HG02642 (cell line): Measurements from ENCODE around the gene NR1D1.

ENCODE experiments used
- ATAC-seq: cut with Tn5 transposase; IDR thresholded peaks from one replicate; pipeline ENCODE4 v1.9.1; 2021; ENCODE audit warnings: mild to moderate bottlenecking; ENCODE audit not compliant: unreplicated experiment, poor library complexity

NR1D1 gene

DNA sequence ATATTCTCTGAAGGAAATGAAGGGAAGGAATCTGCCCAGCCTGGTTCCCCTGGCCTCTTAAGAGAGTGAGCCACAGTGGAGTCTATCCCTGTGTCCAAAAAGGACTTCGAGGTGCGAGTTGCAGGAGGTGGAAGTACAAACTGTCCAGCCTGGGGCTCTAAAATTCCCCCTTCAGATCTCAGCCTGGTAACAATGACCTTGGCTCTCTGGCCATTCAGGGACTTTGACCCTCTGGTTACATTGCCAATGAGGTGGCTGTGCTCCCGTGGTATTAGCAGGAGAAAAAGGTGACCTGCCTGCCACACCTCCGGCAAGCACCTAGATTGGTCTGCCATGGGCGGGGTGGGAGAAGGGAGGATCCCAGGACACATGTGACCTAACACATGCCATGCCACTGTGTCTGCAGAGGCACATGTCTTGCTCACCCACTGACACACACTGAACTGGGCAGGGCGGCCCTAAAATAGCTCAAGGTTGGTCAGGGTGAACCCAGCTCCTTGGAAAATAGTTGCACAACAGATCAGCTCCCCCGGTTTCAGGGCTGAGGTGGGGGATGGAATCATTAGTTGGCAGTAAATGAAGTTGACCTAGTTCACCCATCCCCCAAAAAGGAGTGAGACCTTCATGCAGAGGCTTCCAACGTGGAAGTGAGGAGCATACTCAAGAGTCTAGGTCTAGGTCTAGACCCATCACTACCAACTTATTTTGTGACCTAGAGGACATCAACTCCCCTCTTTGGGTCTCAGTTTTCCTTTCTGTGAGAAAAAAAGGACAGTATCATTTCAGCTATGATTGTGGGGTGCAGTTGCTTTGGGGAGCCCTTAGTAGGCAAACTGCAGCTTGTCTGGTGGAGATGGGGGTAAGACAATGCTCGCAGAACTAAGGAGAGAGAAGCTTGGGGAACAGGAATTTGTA is 2.2 kb downstream of the NR1D1 start:
- ATAC-seq: no peak

DNA sequence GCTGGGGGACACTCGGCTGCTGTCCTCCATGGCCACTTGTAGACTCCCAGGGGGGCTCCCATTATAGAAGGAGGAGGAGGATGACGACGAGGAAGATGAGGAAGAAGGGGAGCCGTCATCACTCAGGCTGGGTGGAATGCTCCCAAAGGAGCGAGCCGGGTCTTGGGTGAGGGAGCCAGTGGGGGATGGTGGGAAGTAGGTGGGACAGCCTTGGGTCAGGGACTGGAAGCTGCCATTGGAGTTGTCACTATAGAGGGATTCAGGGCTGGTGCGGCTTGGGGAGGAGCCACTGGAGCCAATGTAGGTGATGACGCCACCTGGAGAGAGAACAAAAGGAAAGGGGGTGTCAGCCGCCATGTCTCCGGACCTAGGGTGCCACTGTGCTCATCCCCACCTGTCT is 3.3 kb downstream of the NR1D1 start:
- no peak for ATAC-seq

DNA sequence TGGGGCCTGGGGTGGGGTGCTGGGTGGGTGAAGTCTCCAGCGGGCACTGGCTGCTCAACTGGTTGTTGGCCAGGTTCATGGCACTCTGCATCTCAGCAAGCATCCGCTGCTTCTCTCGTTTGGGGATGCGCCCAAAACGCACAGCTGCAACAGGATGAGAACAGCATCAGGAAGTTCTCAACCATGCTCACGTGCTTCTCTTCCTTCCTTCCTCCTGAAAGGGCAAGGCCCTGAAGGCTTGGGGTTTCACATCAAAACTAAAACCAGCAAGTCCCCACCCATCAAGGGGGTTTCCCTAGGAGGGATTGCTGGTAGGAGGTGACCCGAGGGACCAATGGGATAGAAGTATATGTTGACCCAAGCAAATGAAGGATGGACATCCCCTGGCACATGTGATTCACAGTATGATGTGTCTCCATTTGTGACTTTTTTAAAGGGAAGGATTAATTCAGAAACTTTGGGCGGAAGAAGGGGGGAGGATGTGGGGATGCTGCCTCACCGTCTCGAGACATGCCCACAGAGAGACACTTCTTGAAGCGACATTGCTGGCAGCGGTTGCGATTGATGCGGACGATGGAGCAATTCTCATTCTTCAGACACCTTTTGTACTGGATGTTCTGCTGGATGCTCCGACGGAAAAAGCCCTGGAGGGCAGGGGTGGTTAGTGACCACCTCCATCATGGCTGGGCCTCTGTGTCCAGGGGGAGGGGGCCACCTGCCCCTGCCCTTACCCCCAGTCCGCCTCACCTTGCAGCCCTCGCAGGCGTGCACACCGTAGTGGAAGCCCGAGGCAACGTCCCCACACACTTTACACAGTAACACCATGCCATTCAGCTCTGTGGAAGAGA is 4.2 kb downstream of the NR1D1 start:
- peak; percentile 44 for ATAC-seq

DNA sequence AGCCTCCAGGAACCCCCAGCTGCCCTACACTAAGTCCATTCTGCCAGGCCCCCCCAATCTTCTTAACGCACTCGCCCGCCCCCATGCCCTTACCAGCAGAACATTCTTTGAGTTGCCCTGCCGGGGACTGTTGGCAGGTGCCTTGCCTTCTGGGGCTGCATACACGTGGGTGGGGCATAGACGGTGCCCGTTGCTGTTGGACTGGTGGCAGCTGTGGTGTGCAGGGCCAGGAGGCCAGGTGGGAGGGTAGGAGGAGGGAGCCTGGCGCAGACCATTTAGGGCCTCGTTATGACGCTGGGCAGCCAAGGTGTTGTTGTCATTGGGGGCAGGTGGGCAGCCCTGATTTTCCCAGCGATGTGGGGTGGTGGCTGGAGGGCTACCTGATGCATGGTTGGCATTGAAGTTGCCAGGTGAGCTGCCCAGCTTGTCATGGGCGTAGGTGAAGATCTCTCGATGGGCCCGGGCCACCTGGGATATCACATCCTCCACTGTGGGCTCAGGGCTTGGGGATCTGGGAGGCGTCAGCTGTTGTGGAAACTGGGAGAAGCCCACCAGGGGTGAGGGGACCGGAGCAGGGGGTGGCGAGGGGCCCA is 4.9 kb downstream of the NR1D1 start:
- no peak for ATAC-seq

DNA sequence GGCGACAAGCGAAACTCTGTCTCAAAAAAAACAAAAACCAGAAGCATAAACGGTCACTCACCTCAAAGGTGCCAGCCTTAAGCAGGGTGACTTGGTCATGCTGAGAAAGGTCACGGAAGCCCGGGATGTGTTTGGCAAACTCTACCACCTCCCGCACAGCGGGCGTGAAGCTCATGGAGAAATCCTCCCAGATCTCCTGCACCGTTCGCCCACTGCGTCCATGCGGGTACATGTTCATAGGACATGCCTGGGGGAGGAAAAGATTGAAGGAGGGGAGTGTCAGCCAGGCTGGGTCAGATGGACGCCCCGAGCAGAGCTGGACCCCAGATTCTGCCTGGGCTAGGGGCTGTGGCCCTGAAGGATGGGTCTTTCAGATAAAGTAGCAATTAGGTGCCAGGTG is 5.5 kb downstream of the NR1D1 start:
- ATAC-seq: no peak

DNA sequence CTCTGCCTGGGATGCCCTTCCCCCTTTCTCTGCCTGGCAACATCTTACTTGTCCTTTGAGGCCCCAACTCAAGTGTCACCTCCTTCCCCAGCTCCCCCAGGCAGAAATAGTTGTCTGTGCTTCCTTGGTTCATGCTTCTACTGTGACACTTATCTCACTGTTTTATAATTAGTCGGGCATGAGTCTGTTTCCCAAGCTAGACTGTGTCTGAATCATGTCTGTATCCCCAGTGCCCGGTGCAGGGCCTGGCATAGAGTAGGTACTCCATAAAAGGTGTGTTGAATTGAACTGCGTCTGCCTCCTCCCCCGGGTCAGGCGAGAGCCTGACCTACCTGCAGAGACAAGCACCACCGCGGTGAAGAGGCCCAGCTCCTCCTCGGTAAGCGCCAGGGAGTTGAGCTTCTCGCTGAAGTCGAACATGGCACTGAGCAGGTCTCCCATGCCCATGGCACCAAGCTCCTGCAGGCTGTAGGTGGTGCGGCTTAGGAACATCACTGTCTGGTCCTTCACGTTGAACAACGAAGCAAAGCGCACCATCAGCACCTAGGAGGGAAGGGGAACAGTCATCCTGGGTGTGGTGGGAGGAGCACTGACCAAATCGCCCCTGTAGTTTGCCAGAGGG is 6.7 kb downstream of the NR1D1 start:
- no peak for ATAC-seq

DNA sequence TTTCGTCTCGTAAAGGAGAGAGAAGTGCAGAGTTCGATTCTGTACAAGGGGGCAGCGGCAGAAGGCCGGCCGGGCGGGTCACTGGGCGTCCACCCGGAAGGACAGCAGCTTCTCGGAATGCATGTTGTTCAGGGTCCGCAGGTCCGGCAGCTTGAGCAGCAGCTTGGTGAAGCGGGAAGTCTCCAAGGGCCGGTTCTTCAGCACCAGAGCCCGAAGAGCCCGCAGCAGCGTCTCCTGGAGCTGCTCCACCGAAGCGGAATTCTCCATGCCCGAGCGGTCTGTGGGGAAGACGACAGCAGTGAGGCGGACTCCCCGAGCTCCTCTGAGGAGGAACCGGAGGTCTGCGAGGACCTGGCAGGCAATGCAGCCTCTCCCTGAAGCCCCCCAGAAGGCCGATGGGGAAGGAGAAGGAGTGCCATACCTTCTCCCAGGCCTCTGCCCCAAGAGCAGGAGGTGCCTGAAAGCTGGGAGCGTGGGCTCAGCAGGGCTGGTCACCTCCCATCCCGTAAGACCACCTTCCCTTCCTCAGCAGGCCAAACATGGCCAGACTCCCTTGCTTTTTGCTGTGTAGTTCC is 7.3 kb downstream of the NR1D1 start:
- ATAC-seq: no peak

DNA sequence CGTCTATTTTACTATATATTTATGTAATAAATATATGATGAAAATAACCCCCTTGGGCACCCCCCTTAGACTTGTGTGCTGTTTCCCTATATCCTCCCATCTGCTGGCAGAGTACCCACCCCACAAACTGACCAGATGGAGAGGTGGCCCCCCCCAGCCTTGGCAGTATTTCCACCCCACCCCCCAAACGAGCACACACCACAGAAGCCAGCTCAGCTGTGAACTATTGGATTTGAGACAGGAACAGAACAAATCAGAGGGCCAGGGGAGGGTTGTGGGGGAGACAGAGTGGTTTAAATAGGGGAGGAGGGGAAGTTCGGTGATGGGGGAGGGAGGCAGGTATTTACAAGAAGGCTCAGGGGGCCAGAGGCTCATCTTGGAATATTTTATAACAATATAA is 7.8 kb downstream of the NR1D1 start:
- ATAC-seq: no peak

DNA sequence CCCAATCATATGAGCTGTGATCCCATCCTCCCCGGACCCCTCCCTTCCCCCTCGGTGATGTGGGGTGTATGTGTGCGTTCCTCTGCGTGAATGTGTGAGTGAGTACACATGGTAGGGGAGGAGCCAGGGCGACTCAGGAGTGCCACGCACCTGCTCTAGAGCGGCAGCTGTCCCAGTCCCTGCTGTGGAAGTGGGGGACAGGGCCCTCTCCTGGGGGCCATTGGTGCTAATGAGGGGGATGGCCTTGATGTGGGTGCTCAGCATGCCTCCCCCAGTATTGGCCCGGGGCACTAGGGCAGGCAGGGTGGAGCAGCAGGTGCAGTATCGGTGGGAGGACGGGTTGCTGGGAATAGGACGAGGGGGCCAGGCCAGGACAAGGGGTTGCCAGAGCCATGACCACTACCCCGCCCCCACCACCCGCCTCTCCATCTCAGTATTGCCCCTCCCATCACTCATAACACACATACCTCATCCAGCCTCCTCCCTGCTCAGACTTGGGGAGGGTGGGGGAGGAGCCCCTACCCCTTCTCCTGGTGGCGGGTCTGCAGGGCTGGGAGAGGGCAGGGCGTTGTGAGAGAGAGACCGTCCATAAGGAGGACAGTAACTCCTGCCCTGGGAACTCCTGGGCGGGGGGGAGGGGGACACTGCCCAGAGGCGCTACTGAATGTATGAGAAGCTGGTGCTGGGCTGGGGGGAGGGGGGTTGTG is 8.5 kb downstream of the NR1D1 start:
- no peak for ATAC-seq

DNA sequence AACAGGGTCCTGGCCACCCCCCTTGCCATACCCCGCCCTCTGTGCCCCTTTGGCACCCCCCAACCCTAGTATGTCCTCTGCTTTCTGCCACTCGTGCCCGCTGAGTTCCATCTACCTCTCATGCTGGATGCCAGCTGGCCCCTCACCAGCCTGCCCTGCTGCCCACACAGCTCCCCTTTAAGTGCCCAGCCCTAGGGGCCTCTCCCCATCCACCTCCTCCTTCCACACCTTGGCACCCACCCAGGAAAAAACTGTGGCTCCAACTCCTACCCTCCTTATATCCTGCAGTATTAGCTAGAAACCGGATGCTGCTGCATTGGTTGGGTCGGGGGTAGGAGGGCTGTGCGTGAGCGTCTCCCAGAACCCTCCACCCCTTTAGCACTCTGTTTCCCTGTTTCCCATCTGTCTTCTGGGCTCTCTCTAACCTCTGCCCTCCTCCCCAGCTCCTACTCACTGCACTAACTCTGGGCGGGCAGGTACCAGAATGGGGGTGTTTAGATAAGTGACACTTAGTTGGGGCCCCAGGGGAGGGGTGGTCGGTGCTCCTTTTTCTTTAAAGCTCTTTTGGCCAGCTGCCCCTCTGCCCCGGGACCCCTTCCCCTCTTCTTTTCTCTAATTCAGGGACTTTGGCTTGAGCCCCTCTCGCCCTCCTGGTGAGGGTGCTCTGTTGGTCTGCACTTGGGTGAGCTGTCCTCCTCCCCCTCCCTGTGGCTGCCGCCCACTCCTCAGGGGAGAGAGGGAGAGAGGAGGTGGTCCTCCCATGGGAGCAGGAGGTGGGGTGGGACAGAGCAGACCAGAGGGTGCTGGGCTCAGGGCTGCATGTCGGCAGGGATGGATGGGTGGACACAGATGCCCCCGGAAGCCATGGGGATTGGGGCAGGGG is 9.9 kb downstream of the NR1D1 start:
- no peak for ATAC-seq

DNA sequence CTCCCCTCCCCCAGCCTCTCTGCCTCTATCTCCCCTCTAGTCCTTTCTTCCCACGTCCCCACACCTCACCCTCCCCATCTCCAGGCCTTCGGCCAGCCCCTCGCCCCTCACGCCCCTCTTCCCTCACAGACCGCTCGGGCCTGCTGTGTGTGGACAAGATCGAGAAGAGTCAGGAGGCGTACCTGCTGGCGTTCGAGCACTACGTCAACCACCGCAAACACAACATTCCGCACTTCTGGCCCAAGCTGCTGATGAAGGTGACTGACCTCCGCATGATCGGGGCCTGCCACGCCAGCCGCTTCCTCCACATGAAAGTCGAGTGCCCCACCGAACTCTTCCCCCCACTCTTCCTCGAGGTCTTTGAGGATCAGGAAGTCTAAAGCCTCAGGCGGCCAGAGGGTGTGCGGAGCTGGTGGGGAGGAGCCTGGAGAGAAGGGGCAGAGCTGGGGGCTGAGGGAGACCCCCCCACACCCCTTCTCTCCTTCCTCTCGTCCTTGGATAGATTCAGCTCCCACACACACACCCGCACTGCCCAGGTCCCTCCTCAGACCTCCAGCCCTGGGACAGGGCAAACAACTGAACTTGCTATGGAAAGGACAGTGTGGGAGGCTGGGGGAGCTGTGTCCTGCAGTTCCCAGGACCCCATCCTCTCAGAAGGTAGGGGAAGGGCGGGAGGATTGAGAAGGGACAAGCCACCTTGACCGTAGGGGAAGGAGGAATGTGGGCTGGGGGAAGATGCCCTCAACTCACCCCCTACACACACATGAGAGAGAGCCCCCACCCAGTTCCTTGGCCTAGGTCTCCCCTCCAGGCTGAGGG is 11.1 kb downstream of the NR1D1 start:
- ATAC-seq: no peak

DNA sequence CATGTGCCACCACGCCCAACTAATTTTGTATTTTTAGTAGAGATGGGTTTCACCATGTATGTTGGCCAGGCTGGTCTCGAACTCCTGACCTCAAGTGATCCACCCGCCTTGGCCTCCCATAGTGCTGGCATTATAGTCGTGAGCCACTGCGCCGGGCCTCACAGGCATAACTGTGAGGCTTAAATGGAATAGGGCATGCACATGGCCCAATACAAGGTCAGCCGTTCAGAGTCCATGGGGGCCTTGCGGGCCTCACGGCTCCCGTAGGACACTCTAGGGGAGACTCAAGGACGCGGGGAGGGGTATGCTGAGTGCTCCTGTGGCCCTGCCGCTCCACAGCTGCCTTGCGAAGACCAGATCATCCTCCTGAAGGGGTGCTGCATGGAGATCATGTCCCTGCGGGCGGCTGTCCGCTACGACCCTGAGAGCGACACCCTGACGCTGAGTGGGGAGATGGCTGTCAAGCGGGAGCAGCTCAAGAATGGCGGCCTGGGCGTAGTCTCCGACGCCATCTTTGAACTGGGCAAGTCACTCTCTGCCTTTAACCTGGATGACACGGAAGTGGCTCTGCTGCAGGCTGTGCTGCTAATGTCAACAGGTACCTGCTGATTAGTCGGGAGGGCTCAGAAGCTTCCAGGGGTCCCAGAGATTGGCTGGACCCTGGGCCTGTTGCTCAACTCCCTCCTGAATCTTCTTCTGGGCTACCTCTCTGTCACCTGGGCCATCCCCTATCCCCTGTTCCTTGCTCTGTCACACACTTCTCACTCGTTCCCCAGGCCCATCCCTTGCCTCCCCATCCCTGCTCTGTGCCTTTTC is 12.3 kb downstream of the NR1D1 start:
- ATAC-seq: no peak

DNA sequence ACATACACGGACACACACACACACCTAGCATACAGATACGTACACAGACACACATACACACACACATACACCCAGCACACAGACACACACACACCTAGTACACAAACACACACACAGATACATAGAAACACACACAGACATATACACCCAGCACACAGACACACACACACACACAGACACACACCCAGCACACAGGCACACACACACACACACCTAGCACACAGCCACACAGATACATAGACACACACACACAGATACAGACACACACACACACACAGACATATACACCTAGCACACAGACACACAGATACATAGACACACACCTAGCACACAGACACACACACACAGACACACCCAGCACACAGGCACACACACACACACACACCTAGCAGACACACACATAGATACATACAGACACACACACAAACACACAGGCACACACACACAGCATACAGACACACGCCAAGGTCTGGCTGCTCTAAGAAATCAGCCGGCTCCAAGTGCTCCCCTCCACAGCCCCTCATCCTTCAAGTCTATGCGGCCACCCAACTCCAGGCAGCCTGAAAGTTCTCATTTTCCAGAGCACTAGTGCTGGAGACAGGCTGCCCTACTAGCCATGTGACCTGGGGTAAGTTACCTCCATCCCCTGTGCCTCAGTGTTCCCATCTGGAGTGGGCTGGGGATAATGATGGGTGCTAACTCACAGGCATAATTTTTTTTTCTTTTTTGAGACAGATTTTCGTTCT is 13.2 kb downstream of the NR1D1 start:
- no peak for ATAC-seq

DNA sequence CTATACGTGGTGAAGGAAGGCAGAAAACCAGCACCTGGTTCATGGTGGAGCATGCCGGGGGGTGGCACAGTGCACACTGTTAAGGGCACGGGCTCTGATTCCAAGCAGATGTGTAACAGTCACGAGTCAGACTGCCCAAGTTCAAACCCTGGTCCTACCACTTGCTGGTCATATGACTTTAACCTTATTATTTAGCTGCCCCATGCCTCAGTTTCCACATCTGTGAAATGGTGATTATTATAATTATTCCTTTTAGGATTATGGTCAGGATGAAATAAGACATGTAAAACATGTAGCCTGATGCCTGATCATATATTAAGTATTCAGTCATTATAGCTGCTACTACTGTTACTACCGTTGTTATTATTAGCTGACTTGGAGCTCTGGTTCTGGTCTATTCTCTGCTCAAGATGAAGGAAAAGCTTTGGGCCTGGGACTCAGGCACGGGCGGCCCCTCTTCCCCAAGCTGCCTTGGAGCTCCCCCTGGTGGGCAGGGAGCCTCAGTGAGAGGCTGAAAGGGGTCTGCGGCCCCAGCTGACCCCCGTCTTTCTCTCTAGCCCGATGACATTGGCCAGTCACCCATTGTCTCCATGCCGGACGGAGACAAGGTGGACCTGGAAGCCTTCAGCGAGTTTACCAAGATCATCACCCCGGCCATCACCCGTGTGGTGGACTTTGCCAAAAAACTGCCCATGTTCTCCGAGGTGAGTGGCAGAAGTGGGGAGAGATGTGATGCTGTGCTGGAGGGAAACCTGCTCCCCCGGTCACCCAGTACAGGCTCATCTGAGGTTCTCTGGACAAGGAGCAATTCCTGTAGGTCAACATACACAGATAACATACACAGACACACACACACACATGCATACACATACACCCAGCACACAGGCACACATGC is 14.0 kb downstream of the NR1D1 start:
- ATAC-seq: no peak

DNA sequence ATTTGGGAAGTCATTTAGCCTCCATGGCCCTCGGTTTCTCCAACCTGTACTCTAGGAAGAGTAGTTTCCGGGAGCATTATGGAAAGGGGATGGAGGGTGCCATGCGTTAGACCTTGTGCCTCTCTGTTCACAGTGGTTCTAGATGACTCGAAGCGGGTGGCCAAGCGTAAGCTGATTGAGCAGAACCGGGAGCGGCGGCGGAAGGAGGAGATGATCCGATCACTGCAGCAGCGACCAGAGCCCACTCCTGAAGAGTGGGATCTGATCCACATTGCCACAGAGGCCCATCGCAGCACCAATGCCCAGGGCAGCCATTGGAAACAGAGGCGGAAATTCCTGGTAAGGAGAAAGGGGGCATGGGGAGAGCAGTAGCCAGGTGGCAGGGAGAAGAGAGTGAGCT is 15.9 kb downstream of the NR1D1 start:
- ATAC-seq: no peak
